Stimulated activated CD8-positive, alpha-beta memory T cell treated with anti-CD3 and anti-CD28 coated beads, Interleukin-7, amount 100 ng/mL, for 1 hour (primary cell): Measurements from ENCODE around the gene NEK4.
"Not testable (repeated sequence)": the region's sequence is repeated elsewhere in the genome, so short reads cannot be mapped to it uniquely, and the experiment has no call there.

Experiments used
- DNase-seq, 2 donors: peaks; one replicate each; pipeline ENCODE4 v3.0.0-alpha.2; 2020; ENCODE audit warnings: low read depth in 2 of 2

The NEK4 gene

GRCh38 chr3:52777959-52778805, 7.4 kb upstream of the NEK4 start:
- DNase-seq: no peak

- DNase-seq: no peak
These were observed 6.6 kb upstream of the NEK4 start, which contains the start of gene ITIH1 for GRCh38 chr3:52777127-52777958. ITIH1 (plus strand) TSS chr3:52777599; CDS start chr3:52777616, 17 bp downstream.

GRCh38 chr3:52776486-52776885, 5.7 kb upstream of the NEK4 start:
- DNase-seq: not testable (repeated sequence)

GRCh38 chr3:52775877-52776276, 5.1 kb upstream of the NEK4 start:
- no peak for DNase-seq

GRCh38 chr3:52774901-52775864, 4.4 kb upstream of the NEK4 start:
- no peak for DNase-seq

GRCh38 chr3:52774066-52774713, 3.5 kb upstream of the NEK4 start:
- no peak for DNase-seq

GRCh38 chr3:52773361-52774065, 2.8 kb upstream of the NEK4 start:
- no peak for DNase-seq

GRCh38 chr3:52771702-52772101, 962 bp upstream of the NEK4 start:
- DNase-seq: no peak

GRCh38 chr3:52771334-52771681, 568 bp upstream of the NEK4 start:
- DNase-seq: no peak

GRCh38 chr3:52769786-52770455, 819 bp downstream of the NEK4 start:
- no peak for DNase-seq

- DNase-seq: no peak
These were observed 7.3 kb downstream of the NEK4 start for GRCh38 chr3:52763466-52763865.

GRCh38 chr3:52756141-52756540, 14.6 kb downstream of the NEK4 start:
- DNase-seq: no peak

GRCh38 chr3:52754373-52754772, 16.4 kb downstream of the NEK4 start:
- no peak for DNase-seq

GRCh38 chr3:52752045-52752660, 18.6 kb downstream of the NEK4 start:
- DNase-seq: no peak

- DNase-seq: no peak
These were observed 27.0 kb downstream of the NEK4 start for GRCh38 chr3:52743721-52744120.

GRCh38 chr3:52743152-52743551, 27.6 kb downstream of the NEK4 start:
- DNase-seq: no peak

GRCh38 chr3:52742418-52743041, 28.2 kb downstream of the NEK4 start:
- no peak for DNase-seq

- DNase-seq: no peak
These were observed 31.0 kb downstream of the NEK4 start for GRCh38 chr3:52739730-52740129.

GRCh38 chr3:52733256-52733891, 37.4 kb downstream of the NEK4 start:
- DNase-seq: no peak
